Calu3 (cell line): ENCODE results near the gene RAMP1. TPM values are rescaled to one million over a fixed set of nuclear protein-coding genes. Genes with fewer than 3 reads are reported as not detected.

ENCODE experiments used
- Bru-seq: library from RNA; stranded (reverse); fragments of 400-500 nt; gene quantifications from one replicate; lab custom pipeline; 2021; lab: Mats Ljungman, UMichigan
- BruChase-seq, 2 experiments: library from RNA; stranded (reverse); fragments of 400-500 nt; gene quantifications; one replicate each; lab custom pipeline; 2021; lab: Mats Ljungman, UMichigan
- BruUV-seq: library from RNA; stranded (reverse); fragments of 400-500 nt; replicated peaks from 2 replicates; lab custom pipeline; 2021; lab: Mats Ljungman, UMichigan
- CTCF ChIA-PET: fragments of 300-600 bp; sonication (Branson Sonifier 250); formaldehyde crosslinking; loops from one replicate; lab custom pipeline; 2022; ENCODE audit warnings: antibody characterized with exemption; lab: Charles Lee
- DNase-seq: peaks from one replicate; pipeline ENCODE4 v3.0.0; 2022
- H3K27ac Mint-ChIP-seq: one replicate; pipeline ENCODE4 v1.8.0; 2022; ENCODE audit warnings: mixed read lengths; ENCODE audit not compliant: unreplicated experiment
- H3K27me3 Mint-ChIP-seq: one replicate; pipeline ENCODE4 v1.8.0; 2022; ENCODE audit warnings: mixed read lengths; ENCODE audit not compliant: unreplicated experiment
- H3K36me3 Mint-ChIP-seq: one replicate; pipeline ENCODE4 v1.8.0; 2022; ENCODE audit warnings: mild to moderate bottlenecking, moderate library complexity, mixed read lengths; ENCODE audit not compliant: insufficient read depth, unreplicated experiment
- H3K4me1 Mint-ChIP-seq: one replicate; pipeline ENCODE4 v1.8.0; 2022; ENCODE audit warnings: mild to moderate bottlenecking, low read depth, mixed read lengths; ENCODE audit not compliant: unreplicated experiment
- H3K4me3 Mint-ChIP-seq: one replicate; pipeline ENCODE4 v1.8.0; 2022; ENCODE audit warnings: mild to moderate bottlenecking, low read depth, moderate library complexity, mixed read lengths; ENCODE audit not compliant: unreplicated experiment
- H3K9me3 Mint-ChIP-seq: one replicate; pipeline ENCODE4 v1.8.0; 2022; ENCODE audit warnings: low read depth, mixed read lengths; ENCODE audit not compliant: unreplicated experiment
- intact Hi-C: fragments of 100-400 bp; cut with micrococcal nuclease; formaldehyde crosslinking; loops from one replicate; pipeline ENCODE4 v1.10.0; 2022; ENCODE audit not compliant: unreplicated experiment
- long read RNA-seq: library from polyadenylated mRNA; stranded (forward); transcript quantifications from one replicate; pipeline ENCODE4 v2.0.0, GENCODE V29; 2022
- total RNA-seq: library from RNA; stranded (reverse); gene quantifications from 2 replicates; pipeline ENCODE4 v1.2.3, GENCODE V29; 2022
- TF ChIP-seq, protein P1 (sequence below): fragments of 200-600 bp; IDR thresholded peaks from one replicate; pipeline ENCODE4 v1.8.0; 2022; ENCODE audit warnings: antibody characterized with exemption; ENCODE audit not compliant: unreplicated experiment

RAMP1 gene
- total RNA-seq, result 9.6 and 9.8 TPM in 2 replicates
- Bru-seq, nascent RNA, result percentile 38 among the genes with signal in this experiment
- percentile 44 among the genes with signal in this experiment for BruChase-seq, experiment 1, labeled RNA remaining after a 6-hour chase
- BruChase-seq, experiment 2, labeled RNA remaining after a 2-hour chase, result percentile 47 among the genes with signal in this experiment
- long read RNA-seq, transcript RAMP1-201 (3 exons, 910 nt), result major isoform, 21 of 21 reads
- long read RNA-seq, partial matches to known transcripts, result 0 of 21 reads
- long read RNA-seq, other reads (novel, unspliced or antisense), result 0 of 21 reads

DNA sequence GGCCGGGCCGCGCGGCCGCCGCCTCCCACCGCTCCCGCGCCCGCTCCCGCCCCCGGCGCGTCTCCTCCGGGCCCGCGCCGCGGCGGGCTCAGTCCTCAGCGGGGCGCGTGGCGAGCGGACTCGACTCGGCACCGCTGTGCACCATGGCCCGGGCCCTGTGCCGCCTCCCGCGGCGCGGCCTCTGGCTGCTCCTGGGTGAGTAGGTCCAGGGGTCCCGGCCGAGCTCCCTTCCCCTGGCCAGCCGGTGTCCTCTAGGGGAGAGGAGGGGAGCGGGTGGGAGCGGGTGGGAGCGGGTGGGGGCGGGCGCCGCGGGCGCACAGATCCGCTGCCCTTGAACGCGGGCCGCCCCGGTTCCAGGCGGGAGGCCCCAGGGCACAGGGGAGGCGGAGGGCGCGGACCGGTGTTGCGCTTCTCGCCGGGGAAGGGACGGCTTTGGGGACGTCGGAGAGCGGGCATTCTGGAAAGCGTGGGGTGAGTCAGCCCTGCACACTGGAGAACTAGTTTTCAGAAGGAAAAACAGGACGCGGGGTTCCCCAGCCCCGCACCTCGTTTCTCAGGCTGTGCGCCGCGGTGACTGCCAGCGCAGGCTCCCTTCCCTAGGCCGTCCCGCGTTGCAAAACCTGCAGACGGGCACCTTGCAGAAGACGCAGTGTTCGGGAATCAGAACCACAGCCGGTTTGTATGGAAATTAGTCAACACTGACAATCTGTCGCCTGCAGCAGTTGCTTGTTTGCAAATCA is at the start of gene RAMP1:
TSS of gene RAMP1 (plus strand) at position 91 of the 740 bp plus-strand sequence. CDS start at position 144, 53 bp downstream.
- CTCF ChIA-PET, result interaction anchor here (0.6 kb wide), 2 partner anchors 118 to 431 kb away, joined by 4 to 5 read pairs; no protein-coding TSS in a partner anchor
- intact Hi-C loops, result loop anchor here (5.0 to 10.0 kb wide), 3 partner anchors 65 to 405 kb away; no protein-coding TSS in a partner anchor
- Mint-ChIP-seq H3K4me3 (peak within 1 kb of the TSS; percentile 67), H3K36me3 (peaks cover 33% of the 10 kb centered on the region), H3K27me3 (peaks cover 43% of the 10 kb centered on the region), H3K4me1 (peaks cover 35% of the 10 kb centered on the region), H3K9me3 (no peaks in the 10 kb centered on the region), H3K27ac (peak within 1 kb of the TSS; percentile 47)
- no TSS peak for BruUV-seq
- TF ChIP-seq, protein P1, sequence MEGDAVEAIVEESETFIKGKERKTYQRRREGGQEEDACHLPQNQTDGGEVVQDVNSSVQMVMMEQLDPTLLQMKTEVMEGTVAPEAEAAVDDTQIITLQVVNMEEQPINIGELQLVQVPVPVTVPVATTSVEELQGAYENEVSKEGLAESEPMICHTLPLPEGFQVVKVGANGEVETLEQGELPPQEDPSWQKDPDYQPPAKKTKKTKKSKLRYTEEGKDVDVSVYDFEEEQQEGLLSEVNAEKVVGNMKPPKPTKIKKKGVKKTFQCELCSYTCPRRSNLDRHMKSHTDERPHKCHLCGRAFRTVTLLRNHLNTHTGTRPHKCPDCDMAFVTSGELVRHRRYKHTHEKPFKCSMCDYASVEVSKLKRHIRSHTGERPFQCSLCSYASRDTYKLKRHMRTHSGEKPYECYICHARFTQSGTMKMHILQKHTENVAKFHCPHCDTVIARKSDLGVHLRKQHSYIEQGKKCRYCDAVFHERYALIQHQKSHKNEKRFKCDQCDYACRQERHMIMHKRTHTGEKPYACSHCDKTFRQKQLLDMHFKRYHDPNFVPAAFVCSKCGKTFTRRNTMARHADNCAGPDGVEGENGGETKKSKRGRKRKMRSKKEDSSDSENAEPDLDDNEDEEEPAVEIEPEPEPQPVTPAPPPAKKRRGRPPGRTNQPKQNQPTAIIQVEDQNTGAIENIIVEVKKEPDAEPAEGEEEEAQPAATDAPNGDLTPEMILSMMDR, result no peak
- DNase-seq, result peak; percentile 26

DNA sequence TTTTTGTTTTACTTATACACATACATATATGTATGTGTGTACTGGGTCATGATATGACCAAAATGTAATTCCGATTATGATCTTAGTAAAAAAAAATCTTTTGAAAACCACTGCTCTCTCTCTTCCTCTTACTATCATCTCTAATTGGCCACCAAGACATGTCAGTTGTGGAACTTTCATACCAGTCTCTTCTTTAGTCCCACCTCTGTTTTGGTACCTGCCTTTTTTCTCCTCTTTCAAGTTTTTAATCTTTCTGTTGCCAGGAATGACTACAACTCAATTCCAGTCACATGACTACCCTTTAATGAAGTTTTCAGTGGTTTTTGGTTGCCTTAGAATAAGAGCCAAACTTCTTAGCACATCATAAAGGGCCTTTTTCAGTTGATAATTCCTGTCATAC is 43.8 kb upstream of the RAMP1 start:
- Mint-ChIP-seq H3K36me3 (no peaks in the 10 kb centered on the region), H3K27ac (no peak overlapping the region), H3K27me3 (peaks cover 60% of the 10 kb centered on the region), H3K9me3 (no peaks in the 10 kb centered on the region), H3K4me1 (peaks cover 7% of the 10 kb centered on the region), H3K4me3 (no peak overlapping the region)
- TF ChIP-seq, protein P1, result no peak
- intact Hi-C loops, result no loop called here
- no peak for DNase-seq
- CTCF ChIA-PET, result no interaction called here
- BruUV-seq, result no TSS peak

DNA sequence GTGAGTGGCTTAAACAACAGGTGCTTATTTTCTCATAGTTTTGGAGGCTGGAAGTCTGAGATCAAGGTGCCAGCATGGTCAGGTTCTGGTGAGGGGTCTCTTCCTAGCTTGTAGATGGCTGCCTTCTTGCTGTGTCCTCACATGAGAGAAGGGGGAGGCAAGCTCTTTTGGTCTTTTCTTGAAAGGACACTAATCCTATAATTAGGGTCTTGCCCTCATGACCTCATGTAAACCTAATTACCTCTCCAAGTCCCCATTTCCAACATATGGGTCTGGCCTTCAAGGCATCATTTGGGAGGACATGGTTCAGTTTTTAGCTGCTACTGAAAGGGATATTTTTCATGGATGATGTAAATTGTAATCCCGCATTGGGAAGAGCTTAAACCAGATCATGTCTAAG is 42.9 kb upstream of the RAMP1 start:
- TF ChIP-seq, protein P1, result no peak
- Mint-ChIP-seq H3K4me1 (peaks cover 7% of the 10 kb centered on the region), H3K27me3 (peaks cover 51% of the 10 kb centered on the region), H3K36me3 (no peaks in the 10 kb centered on the region), H3K27ac (no peak overlapping the region), H3K9me3 (no peaks in the 10 kb centered on the region), H3K4me3 (no peak overlapping the region)
- CTCF ChIA-PET, result no interaction called here
- BruUV-seq, result no TSS peak
- intact Hi-C loops, result no loop called here
- DNase-seq, result no peak

DNA sequence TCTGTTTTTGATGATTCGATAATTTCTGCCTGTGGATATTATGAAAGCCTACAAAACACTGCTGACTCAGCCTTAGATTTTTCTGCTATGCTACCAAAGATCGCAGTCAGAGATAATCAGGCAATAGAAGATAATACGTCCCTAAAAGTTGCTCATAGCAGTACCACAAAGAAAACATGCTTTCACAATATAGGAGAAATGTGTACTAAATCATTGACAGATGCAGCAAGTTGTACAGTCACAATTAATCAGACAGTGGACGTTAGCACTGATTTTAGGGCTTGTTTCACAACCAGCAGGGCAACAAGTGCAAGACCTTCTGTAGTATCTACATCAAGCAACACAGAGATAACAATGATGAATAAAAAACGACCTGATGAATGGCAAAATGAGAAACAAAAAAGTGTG is 41.4 kb upstream of the RAMP1 start:
- Mint-ChIP-seq H3K9me3 (no peaks in the 10 kb centered on the region), H3K4me1 (peaks cover 7% of the 10 kb centered on the region), H3K27me3 (peaks cover 35% of the 10 kb centered on the region), H3K27ac (no peak overlapping the region), H3K4me3 (no peak overlapping the region), H3K36me3 (no peaks in the 10 kb centered on the region)
- intact Hi-C loops, result no loop called here
- CTCF ChIA-PET, result no interaction called here
- TF ChIP-seq, protein P1, result no peak
- no peak for DNase-seq
- BruUV-seq, result no TSS peak
